Right hindlimb (tissue), 1 donor: ENCODE results near the gene SLC43A2.
A peak's percentile ranks its signal among the peaks of the same experiment; 100 is the strongest.

Experiments
- DNase-seq: peaks from one replicate; pipeline ENCODE4 v3.0.0-alpha.2; 2018

The SLC43A2 gene

DNA sequence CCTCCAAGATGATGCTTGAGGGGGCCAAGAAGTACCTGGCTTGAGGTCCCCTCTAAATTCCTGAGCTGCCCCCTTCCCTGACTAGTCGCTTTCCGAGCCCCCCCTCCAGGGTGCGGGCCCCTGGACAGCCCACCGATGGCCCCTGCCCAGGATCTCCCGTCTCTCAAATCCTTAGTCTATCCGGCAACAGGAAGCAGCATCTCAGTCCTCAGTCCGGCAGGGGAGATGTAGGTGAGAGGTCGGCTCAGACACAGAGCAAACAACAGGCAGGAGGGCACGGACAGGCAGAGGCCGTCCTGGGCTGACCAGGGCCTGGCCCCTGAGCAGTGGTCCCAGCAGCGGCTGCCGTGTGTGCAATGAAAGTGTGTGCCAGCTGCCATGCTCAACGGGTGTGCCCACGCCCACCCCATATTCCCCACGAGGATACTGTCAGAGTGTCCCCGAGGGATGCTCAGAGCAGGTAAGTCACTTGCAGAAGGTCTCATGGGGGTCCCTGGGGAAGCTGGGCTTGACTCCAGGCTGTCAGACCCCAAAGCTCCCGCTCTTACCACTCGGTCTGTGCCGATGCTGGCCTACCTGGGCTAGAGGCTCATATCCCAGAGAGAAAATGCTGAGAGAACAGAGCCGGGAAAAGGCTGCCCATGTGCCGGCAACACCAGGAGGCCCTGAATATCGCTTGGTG lies 7.2 kb downstream of the SLC43A2 start:
- DNase-seq, result no peak

DNA sequence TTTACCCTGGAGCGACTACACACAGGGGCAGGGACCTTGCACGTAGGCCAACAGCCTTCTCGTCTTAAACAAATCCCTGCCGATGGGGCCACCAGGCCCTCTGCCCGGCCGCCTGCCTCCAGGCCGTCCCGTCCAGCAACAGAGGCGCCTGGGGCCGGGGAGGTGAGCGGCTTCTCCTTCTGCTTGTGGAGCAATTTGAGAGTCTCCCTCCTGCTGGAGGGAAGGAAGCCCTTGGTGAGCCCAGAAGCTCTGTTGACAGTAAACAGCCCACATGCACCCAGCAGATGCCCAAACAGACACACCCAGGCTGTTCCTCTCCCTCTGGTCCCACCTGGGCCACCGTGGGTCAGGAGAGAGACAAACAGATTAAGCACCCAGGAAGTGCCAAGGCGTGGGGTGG lies 8.1 kb downstream of the SLC43A2 start:
- DNase-seq, result no peak

DNA sequence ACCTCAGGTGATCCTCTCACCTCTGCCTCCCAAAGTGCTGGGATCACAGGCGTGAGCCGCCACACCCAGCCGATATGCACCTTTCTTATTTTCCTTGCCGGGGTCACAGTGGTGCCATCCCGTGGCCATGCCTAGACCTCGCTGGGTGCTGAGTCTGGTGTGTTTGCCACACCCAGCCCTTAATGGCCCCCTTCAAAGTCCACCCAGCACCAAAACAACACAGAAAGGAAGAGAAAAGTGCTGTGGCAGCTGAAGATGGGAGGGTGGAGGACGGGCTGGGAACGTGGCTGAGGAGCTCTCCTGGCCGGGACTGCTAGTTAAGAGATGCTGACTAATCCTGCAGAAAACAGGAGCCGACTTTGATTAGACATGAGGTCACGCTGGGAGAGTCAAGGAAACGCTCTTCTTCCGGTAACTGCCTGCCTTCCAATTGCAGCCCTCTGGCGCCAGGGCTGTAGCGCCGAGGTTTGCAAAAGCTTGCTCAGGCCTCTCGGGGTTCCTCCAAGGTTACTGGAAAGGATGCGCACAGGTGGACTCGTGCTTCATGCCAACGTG lies 10.9 kb downstream of the SLC43A2 start:
- no peak for DNase-seq

DNA sequence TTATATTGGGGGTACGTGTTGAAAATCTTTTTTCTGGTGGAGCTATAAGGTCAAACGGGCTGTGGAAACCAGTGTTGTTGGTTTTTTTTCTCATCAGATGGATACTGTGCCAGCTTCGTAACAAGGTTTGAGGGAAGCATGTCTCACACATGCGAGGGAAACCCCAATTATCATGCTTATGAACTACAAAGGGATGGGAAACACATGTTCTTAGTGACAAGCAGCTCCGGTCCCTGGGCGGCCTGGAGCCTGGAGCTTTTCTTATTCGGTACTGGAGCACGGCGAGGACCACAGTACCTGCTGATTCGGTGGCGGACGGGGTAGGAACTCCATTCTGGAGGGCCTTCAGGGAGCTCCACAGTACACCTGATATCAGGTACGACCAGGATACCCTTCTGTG lies 12.5 kb downstream of the SLC43A2 start:
- DNase-seq, result no peak

DNA sequence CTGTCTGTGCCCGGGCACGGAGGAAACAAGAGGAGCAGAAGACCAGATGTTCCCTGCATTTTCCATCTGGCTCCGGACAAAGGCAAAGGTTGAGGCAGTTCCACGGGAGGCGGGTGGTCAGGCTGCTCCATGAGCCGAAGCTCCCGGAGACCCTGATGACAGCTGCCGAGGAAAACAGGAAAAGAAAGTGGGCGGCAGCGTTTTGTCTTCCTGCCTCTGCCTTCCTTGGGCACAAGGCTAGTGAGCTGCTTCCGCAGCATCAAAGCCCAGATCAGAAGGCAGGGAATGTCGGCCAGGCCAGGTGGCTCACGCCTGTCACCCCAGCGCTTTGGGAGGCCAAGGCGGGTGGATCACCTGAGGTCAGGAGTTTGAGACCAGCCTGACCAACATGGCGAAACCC lies 16.2 kb downstream of the SLC43A2 start:
- no peak for DNase-seq

DNA sequence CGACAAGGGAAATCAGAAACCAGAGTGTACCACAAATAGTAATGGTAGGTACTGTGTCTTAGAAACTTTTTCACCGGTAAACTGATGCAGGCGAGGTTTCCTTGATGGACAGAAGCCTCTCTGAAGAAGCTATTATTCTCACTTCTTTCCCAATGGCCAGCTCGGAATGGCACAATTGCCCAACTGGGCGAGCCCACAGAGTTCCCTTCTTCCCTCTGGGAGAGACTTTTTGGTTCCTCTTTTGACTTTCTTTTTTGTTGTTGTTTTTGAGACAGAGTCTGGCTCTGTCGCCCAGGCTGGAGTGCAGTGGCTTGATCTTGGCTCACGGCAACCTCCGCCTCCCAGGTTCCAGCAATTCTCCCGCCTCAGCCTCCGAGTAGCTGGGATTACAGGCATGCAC lies 16.9 kb downstream of the SLC43A2 start:
- no peak for DNase-seq

DNA sequence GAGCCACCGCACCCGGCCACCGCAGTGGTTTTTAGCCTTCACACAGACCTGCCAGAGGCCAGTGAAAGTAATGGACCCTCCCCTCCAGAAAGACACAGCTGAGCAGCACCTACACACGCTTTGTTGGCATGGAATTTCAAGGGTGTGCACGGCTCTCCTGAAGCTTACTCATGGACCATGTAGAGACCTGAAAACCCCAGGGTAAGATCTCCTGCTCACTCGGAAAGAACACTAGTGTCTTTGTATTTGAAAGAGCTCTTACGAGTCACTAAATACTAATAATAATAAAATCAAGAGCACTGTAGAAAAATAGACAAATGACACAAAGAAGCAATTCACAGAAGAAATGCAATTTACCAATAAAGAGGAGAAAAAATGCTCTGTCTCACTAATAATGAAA lies 20.0 kb downstream of the SLC43A2 start:
- no peak for DNase-seq

DNA sequence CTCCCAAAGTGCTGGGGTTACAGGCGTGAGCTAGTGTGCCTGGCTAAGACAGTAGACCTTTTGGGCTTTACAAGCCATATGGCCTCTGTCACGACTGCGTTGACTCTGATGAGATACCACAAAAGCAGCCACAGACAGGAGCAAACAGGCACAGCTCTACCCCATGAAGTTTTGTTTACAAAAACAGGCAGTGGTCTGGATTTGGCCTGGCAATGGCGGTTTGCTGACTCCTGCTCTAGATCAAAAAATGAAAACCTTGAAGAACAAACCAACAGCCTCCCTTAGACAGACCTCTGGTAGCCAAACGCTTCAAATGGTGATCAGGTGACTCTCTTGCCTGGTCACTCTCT lies 20.7 kb downstream of the SLC43A2 start:
- DNase-seq, result no peak

DNA sequence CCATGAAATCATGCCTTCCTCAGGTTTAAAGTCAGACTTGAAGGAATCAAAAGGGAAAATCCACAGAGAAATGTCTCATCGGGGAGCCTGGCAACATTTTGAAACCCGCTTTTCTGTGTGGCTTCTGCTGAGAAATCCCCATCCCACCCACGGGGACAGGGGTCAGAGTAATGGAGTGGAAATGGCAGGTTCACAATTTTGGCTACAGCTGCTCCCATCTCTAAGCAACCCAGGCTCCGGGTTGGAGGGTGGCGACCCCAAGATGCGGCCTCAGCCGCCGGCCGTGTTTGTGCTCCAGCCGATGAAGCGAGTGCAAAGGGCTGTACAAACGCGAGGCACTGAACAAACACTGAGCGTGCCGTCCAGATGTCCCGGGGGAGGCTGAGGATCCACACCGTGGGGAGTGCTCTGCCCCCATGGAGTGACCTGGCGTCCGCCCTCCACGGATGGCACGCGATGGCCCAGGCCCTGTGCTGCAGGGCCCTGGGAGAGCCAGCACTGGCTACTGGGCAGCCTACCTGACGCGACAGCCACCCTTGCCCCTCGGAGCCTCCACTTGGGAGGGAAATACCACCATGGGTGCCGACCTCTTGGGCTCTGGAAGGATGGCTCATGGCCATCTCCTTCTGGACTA lies 22.2 kb downstream of the SLC43A2 start:
- DNase-seq, result no peak

DNA sequence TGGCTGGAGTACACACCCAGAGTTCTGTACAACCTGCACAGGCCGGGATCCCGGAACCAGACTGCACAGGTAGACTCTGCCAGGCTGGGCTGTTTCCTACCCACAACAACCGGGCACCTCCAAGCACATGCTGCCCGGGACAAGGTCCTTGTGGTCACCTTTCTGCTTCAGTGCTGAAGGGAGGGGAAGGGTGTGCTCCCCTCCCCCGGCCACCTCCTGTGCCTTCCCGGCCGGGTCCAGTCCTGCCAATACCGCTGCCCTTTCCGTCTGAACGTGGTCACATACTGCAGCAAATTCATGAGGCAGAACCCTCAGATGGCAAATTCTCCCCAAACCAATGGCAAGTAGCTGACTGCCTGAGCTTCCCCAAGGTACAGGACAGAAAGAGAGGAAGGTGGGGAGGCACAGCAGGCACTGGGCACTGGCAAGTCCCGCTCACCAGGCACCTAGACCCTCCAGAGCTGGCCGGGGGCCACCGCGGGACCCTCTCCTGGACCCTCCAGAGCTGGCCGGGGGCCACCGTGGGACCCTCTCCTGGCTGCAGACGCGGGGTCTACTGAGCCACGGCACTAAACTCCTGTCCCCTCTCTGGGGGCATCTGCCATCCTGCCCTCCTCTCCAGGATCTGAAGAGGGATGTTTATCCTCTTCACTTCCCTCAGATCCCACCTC lies 22.8 kb downstream of the SLC43A2 start:
- no peak for DNase-seq

DNA sequence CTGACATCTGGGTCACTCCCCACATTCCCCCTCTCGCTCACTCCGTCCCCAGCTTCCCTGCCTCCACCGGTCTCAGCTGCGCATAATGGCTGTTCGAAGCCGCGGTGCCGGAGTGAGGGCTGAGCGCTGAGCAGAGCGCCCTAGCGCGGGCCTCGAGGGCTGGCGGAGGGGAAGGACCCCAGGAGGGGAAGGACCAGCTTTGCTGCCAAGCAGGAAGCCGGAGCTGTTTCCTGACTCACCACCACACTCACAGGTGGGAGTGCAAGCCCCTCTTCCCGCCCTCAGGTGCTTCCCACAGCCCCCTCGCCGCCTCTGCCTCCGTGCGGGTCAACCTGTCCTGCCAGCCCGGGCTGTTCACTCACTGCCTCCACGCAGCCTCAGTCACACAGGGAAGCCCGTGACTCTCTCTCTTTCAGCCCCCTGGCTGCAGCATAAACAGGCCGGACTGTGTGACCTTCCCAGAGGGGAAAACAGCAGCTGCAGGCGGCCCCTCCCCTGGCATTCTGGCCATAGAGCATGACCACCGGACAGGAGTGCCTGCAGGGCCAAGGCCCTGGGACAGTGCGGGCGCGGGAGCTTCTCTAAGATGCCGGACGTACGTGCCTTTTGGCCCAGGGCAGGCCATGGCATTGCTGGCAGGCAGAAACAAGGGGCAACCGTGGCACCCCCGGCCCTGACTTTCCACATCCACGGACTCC lies 23.7 kb downstream of the SLC43A2 start:
- DNase-seq, result no peak

DNA sequence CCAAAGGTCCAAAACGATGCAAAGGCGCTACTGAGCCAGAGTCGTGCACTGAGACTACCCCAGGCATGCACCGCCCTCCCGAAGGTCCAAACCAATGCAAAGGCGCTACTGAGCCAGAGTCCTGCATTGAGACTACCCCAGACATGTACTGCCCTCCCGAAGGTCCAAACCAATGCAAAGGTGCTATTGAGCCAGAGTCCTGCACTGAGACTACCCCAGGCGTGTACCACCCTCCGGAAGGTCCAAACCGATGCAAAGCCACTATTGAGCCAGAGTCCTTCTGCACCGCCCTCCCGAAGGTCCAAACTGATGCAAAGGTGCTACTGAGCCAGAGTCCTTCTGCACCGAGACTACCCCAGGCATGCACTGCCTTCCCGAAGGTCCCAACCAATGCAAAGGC lies 27.1 kb downstream of the SLC43A2 start:
- DNase-seq, result no peak

DNA sequence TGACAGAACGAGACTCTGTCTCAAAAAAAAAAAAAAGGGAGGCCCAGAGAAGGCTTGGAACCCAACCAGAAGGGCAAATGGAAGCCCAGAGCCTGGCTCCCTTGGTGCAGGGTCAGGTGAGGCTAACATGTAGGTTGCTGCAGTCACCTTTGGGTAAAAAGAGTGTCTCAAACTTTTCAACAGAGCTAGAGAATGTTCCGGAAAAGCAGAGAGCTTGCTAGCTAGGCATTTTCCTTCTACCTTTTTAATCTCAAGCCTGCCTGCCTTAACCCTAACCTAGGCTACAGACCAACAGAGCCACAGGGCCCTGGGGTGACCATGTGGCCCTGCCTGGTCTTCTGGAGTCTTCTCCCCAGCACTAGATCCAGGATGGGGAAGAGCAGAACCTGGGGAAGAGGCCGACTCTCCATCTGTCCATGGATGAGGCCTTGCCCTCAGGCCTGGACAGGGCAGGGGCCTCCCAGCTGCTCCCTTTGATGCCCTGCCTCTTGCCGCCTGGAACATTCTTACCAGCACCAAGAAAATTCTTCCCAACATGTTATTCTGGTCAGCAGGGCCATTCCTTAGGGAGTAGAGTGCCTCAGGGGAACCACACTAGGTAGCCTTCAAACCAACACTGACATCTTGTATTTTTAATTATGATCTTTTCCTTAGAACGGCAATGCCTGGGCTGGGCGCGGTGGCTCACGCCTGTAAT lies 30.1 kb downstream of the SLC43A2 start:
- DNase-seq, result no peak

DNA sequence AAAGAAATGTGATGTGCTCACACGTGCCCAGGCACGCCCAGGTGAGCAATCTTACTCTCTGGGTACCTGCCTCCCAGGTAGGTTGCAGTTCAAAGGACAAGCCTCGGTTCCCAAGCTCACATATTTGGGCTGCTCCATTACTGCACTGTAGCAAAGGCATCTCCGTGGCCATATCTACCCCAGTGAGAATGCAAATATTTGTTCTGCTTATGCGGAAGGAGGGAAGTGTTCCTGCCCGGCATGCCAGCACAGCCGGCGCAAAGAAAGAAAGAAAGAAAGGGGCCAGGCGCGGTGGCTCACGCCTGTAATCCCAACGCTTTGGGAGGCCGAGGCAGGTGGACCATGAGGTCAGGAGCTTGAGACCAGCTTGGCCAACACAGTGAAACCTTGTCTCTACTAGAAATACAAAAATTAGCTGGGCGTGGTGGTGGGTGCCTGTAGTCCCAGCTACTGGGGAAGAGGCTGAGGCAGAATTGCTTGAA lies 30.7 kb downstream of the SLC43A2 start:
- DNase-seq, result no peak

DNA sequence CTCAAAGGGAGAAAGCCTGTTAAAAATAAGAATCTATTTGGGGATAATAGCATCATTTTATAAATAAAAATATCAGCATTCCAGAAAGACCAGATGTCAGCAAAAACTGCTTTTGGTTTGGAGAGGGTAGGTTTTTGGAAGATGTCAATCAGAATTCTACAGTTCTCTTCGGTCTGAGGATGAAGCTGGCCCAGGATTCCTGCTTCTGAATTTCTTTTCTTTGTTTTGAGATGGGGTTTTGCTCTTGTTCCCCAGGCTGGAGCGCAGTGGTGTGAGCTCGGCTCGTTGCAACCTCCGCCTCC lies 35.1 kb downstream of the SLC43A2 start:
- DNase-seq, result no peak

DNA sequence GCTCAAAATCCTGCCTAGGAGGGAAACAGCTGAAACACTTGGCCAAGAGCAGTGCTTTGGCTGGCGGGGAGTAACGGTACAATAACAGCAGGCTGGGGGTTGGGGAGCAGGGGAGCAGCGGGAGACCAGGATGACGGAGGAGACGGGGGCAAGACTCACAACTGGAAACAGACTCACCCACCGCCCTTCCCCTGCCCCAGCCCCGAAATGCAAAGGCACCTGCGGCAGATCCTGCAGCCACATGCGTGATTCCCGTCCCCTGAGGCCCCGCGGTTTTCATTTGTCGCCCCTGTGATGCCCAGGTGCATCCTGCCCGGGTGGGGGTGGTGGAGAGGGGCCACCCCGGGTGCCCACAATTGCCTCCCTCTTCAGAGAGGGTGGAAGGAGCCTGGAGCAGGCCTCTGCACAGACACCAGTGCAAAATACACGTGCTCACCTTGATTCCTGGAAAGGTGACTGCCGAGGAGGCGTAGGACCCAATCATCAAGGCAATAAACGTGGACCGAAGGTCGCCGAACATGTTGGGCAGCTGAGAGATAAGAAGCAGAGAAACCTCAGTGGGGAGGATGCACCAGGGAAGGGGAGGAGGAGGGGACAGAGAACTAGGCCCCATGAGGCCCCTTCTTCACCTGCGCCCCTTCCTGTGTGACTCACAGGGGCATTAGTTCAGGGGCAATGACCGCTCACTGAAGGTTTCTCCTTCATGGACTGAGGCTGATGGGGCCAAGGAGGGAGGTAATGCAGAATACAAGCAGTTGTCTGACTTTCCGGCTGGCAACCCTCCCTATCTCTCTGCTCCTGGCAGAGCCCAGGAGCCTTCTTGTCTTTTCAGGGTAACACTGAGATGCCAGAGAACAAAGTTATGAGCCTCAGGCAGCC lies 35.6 kb downstream of the SLC43A2 start:
- DNase-seq, result peak; percentile 51

DNA sequence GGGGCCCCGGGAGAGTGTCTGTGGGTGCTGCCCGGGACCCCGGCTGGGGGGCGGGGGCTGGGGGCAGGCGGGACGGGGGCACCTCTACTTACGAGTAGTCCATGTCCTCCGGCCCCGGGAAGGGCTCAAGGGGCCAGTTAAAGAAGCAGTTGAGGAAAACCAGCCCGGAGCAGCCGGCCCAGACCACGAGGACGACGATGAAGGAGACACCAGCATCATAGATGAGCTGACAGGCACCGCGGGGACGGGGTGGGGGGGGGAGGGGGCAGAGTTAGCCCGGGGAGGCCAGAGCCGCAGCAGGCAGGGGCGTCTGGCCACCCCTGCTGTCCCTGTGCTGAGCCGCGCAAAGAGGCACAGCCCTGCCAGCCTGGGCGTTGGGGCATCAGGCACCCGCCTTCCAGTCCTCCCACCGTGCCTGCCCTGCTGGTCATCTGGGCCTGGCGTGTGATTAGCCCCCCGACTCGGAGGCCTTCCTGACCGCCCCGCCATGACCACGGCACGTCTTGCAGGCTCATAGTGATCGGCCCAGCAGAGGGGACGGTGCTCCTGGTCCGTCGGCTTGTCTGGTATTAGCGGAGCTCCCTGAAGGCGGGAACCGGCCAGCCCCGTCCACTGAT lies 37.1 kb downstream of the SLC43A2 start:
- DNase-seq, result no peak

DNA sequence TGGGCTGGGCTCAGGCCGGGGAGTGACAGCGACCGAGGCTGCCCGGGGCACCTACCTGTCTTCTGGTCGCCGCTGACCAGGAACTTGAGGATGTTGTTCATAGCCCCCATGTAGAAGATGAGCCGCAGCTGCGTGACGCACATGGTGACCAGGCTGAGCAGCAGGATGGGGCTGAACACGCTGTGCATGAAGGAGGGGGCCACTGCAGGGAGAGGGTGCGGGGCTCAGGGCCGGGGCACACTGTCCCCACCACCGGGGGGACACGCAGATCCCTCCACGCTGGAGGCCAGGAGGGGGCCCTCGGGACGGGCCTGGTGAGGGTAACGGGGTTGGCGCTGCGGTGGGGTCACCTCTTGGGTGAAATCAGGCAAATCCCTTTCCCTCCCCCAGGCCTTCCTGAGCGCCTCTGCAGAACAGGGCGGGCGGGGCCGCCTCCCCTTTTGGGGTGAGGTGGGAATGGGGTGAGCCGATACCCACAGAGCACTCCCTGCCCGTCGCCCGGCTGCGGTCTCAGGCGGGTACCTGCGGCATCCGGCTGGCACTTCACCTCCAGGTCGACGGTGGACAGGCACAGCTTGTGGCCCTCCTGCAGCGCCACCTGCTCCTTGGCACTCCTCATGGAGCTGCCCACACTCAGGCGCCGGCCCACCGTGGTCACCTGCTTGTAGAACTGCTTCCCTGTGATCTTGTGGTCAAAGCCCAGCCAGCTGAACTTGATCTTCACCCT lies 37.7 kb downstream of the SLC43A2 start:
- DNase-seq, result no peak

DNA sequence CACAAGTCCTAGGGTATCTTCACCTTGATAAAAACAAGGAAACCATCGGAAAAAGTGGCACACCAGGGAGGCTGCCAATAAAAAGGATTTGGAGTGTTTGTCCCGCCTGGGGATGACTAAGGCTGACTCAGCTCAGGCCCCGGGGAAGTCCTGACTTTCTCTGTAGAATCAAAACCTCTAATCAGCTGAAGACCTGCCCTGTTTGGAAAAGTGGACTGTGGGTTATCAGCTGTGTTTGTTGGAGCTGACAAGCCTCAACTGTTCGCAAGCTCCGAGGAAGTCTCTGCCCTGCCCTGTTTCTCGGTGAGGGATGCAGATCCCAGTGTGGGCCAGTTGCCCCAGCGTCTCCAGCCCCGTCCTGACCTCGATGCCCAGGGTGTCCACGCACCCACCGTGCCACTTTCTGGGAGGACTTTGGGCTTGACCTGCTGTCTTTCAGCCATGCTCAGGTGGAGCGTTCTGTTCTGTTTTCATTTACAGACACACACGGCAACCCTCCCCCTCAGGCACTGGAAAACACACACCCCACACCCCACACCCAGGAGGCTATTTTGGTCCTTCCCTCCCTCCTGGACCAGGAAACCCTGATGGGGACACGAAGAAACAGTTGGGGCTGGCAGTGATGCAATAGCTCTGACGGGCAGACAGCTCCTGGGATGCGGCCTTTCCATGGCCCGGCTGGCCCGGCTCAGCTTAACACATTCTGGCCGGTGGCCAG lies 38.4 kb downstream of the SLC43A2 start:
- DNase-seq, result no peak
